Measurements from ENCODE around the gene SFT2D3.

The SFT2D3 gene

GRCh38 chr2:127674241-127675209, 26.8 kb upstream of the SFT2D3 start:
- peak; percentile 27 to 30 for DNase-seq
- Mint-ChIP-seq H3K4me3 (peak overlapping the region; percentile 75 to 78), H3K4me1 (peaks cover 6% of the 10 kb centered on the region), H3K27me3 (peaks cover 77% of the 10 kb centered on the region), H3K27ac (peak overlapping the region in 1 of 2 donors; percentile 70), H3K9me3 (no peaks in the 10 kb centered on the region)
- peak; percentile 51 for ATAC-seq

- ATAC-seq, result peak; percentile 25
- Mint-ChIP-seq H3K9me3 (no peaks in the 10 kb centered on the region), H3K4me3 (peak within 1 kb of the TSS; percentile 75 to 78), H3K27me3 (peaks cover 74% of the 10 kb centered on the region), H3K27ac (peak within 1 kb of the TSS in 1 of 2 donors; percentile 70), H3K4me1 (peaks cover 6% of the 10 kb centered on the region)
- DNase-seq, result no peak
These were observed 25.7 kb upstream of the SFT2D3 start, which contains the start of gene LIMS2 for GRCh38 chr2:127675331-127676261. TSS of gene LIMS2 (minus strand) at chr2:127675530. CDS start at chr2:127675024, 506 bp downstream.

GRCh38 chr2:127676906-127677305, 24.4 kb upstream of the SFT2D3 start:
- peaks cover 69% of the 10 kb centered on the region for H3K27me3 Mint-ChIP-seq
- no peak overlapping the region for H3K4me3 Mint-ChIP-seq

DNA sequence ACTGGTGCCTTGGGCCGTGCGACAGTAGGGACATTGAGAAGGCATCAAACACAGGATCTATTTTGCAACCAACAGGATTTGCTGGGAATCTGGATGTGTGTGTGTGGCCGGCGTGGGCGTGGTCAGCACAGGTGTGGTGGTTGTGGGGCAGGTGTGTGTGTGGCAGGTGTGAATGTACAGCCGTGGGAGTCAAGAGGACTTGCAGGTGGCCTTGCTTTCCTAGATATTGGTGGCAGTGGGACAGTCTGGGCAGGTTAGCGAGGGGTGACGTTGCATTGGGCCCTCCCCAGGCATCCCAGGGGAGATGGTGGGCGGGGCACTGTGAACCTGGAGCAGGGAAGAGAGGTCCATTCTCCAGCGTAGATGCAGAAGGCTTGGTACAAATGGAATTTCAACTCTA, 22.8 kb upstream of the SFT2D3 start:
- ATAC-seq (no peak), DNase-seq (no peak)
- H3K9me3 Mint-ChIP-seq, result no peaks in the 10 kb centered on the region
- H3K4me3 Mint-ChIP-seq, result no peak overlapping the region
- peaks cover 52% of the 10 kb centered on the region for H3K27me3 Mint-ChIP-seq
- H3K27ac Mint-ChIP-seq, result no peak overlapping the region
- H3K4me1 Mint-ChIP-seq, result peaks cover 12% of the 10 kb centered on the region

More at GRCh38 chr2:127676906-127677305, 24.4 kb upstream of the SFT2D3 start:
- H3K27ac Mint-ChIP-seq, result no peak overlapping the region
- peaks cover 12% of the 10 kb centered on the region for H3K4me1 Mint-ChIP-seq
- no peaks in the 10 kb centered on the region for H3K9me3 Mint-ChIP-seq
- ATAC-seq (no peak), DNase-seq (no peak)

GRCh38 chr2:127678991-127679390, 22.3 kb upstream of the SFT2D3 start:
- Mint-ChIP-seq H3K4me3 (no peak overlapping the region), H3K27me3 (peaks cover 48% of the 10 kb centered on the region), H3K4me1 (peaks cover 12% of the 10 kb centered on the region), H3K27ac (no peak overlapping the region), H3K9me3 (no peaks in the 10 kb centered on the region)
- no peak for ATAC-seq
- no peak for DNase-seq

- Mint-ChIP-seq H3K4me3 (no peak overlapping the region), H3K27ac (peak overlapping the region in 1 of 2 donors; percentile 19), H3K27me3 (peaks cover 40% of the 10 kb centered on the region), H3K4me1 (peaks cover 6% of the 10 kb centered on the region), H3K9me3 (no peaks in the 10 kb centered on the region)
- no peak for DNase-seq
- no peak for ATAC-seq
These were observed 21.5 kb upstream of the SFT2D3 start for GRCh38 chr2:127679680-127680361.

DNA sequence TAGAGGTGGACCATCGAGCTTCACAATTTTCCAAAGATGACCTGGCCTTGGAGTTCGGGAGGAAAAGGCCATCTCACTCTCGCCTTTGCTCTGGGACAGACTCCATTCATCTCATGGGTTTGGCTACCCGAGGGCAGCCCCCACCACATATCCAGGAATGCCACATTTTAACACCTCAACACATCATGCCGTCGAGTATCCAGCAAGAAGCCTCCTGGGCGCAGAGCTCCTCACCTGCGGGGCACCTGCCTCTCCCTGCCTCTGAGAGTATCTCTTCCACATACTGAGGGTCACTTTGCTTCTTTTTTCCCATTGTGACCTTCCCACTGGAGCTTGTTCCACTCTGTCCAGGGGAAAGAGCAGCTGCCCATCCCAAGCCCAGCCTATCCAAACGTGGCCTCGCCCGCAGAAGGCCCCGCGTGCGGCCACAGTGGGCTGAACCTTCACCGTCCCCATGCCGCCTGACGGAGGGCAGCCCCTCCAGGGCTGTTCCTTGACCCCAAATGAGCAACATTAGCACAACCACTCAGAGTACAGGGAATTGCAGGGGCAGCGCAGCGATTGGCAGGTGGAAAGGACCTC, 20.5 kb upstream of the SFT2D3 start:
- peaks cover 6% of the 10 kb centered on the region for H3K4me1 Mint-ChIP-seq
- H3K27me3 Mint-ChIP-seq, result peaks cover 36% of the 10 kb centered on the region
- peak overlapping the region in 1 of 2 donors; percentile 36 for H3K27ac Mint-ChIP-seq
- ATAC-seq (no peak), DNase-seq (no peak)
- no peaks in the 10 kb centered on the region for H3K9me3 Mint-ChIP-seq
- no peak overlapping the region for H3K4me3 Mint-ChIP-seq

DNA sequence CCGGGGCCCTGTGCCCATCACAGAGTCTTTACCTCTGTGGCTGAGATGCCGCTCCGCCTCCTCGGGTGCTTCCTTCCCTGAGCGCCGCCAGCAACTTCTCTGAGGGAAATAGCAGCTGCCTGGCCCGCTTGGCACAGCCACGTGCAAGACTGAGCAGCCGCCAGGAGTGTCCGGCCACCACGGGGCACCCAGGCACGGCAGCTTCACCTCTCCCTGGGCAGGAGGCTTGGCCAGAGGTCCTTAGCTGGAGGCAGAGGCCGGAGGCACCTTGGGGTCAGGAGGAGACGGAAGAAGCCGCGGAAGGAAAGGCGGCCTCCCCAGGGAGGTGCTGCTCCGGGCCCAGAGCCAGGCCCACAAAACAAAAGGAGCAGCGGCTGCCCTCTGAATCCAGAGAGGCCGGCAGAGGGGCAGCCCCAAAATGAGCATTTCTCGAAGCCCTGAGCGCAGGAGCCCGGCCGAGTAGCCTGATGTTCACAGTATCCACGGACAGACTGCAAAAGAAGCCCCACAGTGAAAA, 20.0 kb upstream of the SFT2D3 start:
- Mint-ChIP-seq H3K27me3 (peaks cover 31% of the 10 kb centered on the region), H3K27ac (no peak overlapping the region), H3K9me3 (no peaks in the 10 kb centered on the region), H3K4me1 (peaks cover 6% of the 10 kb centered on the region), H3K4me3 (peak overlapping the region in 1 of 2 donors; percentile 29)
- DNase-seq (no peak), ATAC-seq (no peak)

DNA sequence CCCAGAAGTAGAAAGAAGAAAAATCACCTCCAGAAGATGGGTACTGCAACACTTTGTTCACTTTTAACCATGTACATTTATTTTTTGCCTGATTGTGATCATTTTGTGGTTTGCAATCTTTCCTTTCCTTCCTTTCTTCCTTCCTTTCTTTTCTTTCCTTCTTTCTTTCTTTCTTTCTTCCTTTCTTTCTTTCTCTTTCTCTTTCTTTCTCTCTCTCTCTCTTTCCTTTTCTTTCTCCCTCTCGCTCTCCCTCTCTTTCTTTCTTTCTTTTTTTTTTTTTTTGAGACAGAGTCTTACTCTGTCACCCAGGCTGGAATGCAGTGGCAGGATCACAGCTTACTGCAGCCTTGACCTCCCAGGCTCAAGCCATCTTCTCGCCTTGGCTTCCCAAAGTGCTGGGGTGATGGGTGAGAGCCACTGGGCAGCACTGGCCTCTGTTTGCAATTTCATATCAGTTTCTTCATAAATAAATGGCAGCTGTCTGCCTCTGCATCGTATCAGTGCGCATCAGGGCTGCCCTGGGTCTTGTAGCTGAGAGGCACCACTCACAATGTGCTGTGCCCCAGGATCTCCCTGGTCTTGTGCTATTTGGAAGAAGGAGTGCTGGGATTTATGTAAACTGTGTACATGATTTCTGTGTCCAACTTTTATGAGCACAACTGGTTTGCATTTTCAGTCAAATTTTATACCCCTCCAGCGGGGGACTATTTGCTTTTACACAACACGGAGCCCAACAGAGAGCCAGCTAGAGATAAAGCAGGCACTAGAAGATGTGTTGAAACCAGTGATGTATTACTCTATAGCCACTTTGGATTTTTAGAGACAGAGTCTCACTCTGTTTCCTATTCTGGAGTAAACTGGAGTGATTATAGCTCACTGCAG, 19.1 kb upstream of the SFT2D3 start:
- no peak for ATAC-seq
- Mint-ChIP-seq H3K27ac (no peak overlapping the region), H3K4me3 (no peak overlapping the region), H3K27me3 (peaks cover 22% of the 10 kb centered on the region), H3K9me3 (no peaks in the 10 kb centered on the region), H3K4me1 (peaks cover 6% of the 10 kb centered on the region)
- no peak for DNase-seq

DNA sequence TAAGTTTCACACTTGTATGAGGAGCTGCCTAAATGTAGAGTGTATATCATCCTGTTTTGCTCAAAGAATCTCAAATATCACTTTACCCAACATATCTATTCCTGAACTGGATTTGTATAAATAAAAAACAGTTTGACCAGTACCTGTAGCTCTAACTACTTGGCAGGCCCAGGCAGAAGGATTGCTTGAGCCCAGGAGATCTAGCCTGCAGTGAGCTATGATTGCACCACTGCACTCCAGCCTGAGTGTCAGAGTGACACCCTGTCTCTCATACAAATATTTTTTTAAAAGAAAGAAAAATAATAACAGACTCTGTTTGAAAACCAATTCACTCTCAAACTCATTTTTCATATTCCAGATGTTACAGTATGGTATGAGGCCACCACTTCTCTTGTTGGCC, 18.2 kb upstream of the SFT2D3 start:
- no peak overlapping the region for H3K27ac Mint-ChIP-seq
- ATAC-seq (no peak), DNase-seq (no peak)
- peaks cover 15% of the 10 kb centered on the region for H3K27me3 Mint-ChIP-seq
- H3K9me3 Mint-ChIP-seq, result no peaks in the 10 kb centered on the region
- peaks cover 6% of the 10 kb centered on the region for H3K4me1 Mint-ChIP-seq
- H3K4me3 Mint-ChIP-seq, result no peak overlapping the region

DNA sequence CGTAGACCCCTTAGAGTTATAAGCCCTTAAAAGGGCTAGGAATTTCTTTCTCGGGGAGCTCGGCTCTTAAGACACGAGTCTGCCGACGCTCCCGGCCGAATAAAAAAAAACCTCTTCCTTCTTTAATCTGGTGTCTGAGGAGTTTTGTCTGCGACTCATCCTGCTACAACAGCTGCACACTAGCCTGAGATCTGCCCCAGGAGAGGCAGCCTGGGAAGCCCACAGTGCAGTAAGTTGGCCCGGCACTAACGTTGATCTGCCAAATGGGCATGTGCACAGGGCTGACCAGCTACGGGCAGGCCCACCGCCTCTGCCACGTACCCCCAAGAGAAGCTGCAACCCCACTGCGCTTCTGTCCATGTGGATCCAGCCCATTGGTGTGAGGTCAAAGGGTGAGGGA, 17.5 kb upstream of the SFT2D3 start:
- Mint-ChIP-seq H3K4me1 (peaks cover 6% of the 10 kb centered on the region), H3K27ac (no peak overlapping the region), H3K9me3 (peaks cover 3 to 5% of the 10 kb centered on the region in 2 donors), H3K4me3 (no peak overlapping the region), H3K27me3 (peaks cover 8% of the 10 kb centered on the region)
- no peak for DNase-seq
- no peak for ATAC-seq

DNA sequence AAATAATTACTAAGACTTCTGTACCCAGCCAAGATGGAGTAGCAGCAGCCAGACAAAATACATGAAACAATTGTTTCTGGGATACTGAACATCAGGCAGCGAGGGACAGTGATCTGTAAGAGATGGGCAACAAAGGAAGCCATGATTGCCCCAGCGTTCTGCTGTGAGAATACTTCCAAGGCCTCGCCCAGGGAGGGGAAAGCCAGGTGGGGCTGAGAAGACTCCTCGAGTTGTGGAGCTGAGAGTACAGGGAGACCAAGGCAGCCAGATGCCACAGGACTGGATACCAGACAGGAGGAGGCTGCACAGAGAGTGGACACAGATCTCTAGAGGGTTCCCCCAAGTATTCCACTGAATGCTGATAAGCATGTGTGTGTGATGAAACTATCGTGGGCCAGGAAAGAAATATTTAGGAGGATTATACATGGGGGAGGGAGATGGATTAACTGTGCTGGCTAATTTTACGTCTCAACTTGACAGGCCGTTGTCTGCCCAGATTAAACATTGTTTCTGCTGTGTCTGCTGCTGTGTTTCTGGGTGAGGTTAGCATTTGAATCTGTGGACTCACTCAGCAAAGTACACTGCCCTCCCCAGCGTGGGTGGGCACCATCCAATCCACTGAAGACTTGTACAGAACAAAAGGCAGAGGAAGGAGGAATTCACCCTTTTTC, 15.8 kb upstream of the SFT2D3 start:
- Mint-ChIP-seq H3K4me1 (peaks cover 6% of the 10 kb centered on the region), H3K27me3 (peaks cover 8% of the 10 kb centered on the region), H3K4me3 (no peak overlapping the region), H3K27ac (peak overlapping the region; percentile 28 to 40), H3K9me3 (peaks cover 10 to 14% of the 10 kb centered on the region in 2 donors)
- DNase-seq (no peak), ATAC-seq (no peak)

DNA sequence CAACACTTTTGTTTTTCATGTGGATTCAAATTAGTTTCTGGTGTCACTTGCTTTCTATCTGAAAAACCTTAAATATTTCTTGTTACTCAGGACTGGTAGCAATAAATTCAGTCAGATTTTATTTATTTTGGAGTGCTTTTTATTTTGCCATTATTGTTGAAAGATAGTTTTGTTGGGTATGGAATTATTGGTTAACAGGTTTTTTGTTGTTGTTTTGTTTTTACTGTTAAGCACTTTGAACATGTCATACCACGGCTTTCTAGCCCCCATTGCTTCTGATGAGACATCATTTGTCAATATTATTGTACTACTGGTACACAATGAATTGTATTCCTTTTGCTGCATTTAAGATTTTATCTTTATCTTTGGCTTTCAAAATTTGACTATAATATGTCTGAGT, 12.9 kb upstream of the SFT2D3 start:
- H3K4me1 Mint-ChIP-seq, result no peaks in the 10 kb centered on the region
- DNase-seq (no peak), ATAC-seq (no peak)
- no peaks in the 10 kb centered on the region for H3K27me3 Mint-ChIP-seq
- no peak overlapping the region for H3K4me3 Mint-ChIP-seq
- H3K9me3 Mint-ChIP-seq, result peaks cover 21 to 31% of the 10 kb centered on the region in 2 donors
- H3K27ac Mint-ChIP-seq, result no peak overlapping the region

All from stimulated activated naive CD8-positive, alpha-beta T cell treated with anti-CD3 and anti-CD28 coated beads, Interleukin-15, amount 100 ng/mL, for 72 hours (primary cell).